AG09309 (cell line): ENCODE results near the gene CANT1.

Experiments used
- DNase-seq: peaks from one replicate; pipeline ENCODE4 v3.0.0-alpha.2; 2010; ENCODE audit warnings: low read depth
- H3K4me3 ChIP-seq: 2 replicates; pipeline ENCODE4 v1.5.1; 2011; ENCODE audit warnings: mild to moderate bottlenecking, low read depth, low read length, moderate library complexity; ENCODE audit not compliant: control insufficient read depth
- CTCF ChIP-seq: IDR thresholded peaks from 2 replicates; pipeline ENCODE4 v1.5.1; 2011; ENCODE audit warnings: mild to moderate bottlenecking, low read depth, low read length, inconsistent platforms; ENCODE audit not compliant: insufficient read depth, control insufficient read depth; ENCODE audit errors: missing control alignments

The CANT1 gene

DNA sequence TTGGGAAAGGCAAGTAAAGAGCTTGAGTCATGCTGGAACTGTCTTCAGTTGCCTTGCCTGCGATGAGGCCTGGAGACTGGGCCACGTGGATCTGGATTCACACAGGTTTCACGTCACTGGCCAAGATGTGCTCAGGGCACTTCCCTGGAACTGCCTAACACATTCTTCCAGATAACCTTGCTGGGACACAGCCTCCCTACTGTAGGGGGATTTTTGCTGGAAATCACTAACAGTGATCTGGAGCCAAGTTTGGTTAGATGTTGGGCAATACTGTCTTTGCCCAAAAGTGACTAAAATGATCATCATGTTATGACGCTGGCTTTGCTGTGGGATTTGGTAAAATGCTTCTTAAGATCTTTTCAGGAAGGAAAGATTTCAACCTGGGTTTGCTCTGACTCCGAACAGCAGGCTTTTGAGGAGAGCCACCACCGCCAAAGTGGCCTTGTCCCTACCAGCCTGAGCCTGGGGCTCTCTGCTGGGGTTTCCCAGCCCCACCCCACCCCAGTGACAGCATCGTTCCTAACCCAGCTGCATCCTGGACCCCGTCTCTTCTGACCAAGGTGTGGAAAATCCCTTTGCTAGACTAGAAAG is 29.1 kb upstream of the CANT1 start:
- peak; percentile 99 for DNase-seq
- no peak for TF ChIP-seq CTCF
- no peak overlapping the region for H3K4me3 ChIP-seq

DNA sequence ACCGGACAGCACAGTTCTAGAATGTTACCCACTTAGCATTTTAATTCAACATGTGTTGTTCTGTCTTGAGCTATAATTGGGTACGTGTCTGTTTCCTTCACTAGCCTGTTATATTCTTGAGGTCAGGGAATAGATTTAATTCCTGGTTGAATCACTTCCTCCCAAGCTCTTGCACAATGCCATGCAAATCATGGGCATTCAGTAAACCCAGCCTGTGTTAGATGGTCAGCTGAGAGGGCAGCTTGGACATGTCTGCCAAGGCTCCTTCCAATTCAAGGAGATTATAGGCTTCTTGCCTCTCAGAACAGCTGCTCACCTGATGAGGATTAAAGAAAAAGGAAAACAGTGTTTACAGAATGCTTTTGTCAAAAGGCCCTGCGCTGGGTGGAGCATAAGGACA is 27.0 kb upstream of the CANT1 start:
- peak; percentile 94 for DNase-seq
- TF ChIP-seq CTCF = no peak
- no peak overlapping the region for H3K4me3 ChIP-seq

GRCh38 chr17:79036181-79036580 is 26.6 kb upstream of the CANT1 start:
- TF ChIP-seq CTCF = no peak

GRCh38 chr17:79035686-79036085 is 26.1 kb upstream of the CANT1 start:
- DNase-seq = no peak
- H3K4me3 ChIP-seq = no peak overlapping the region
- TF ChIP-seq CTCF = no peak

More at GRCh38 chr17:79036181-79036580, 26.6 kb upstream of the CANT1 start:
- H3K4me3 ChIP-seq = no peak overlapping the region
- no peak for DNase-seq

- no peak overlapping the region for H3K4me3 ChIP-seq
- no peak for DNase-seq
- TF ChIP-seq CTCF = no peak
Observed at GRCh38 chr17:79034931-79035485, 25.4 kb upstream of the CANT1 start.

- no peak for DNase-seq
Observed at GRCh38 chr17:79033741-79034501, 24.4 kb upstream of the CANT1 start.

More at GRCh38 chr17:79033741-79034501, 24.4 kb upstream of the CANT1 start:
- TF ChIP-seq CTCF = no peak
- H3K4me3 ChIP-seq = no peak overlapping the region
